Measurements from ENCODE around the gene HES7.

GRCh38 chr17:8150194-8151119 is 26.6 kb upstream of the HES7 start:
- TF ChIP-seq CTCF (conservative IDR thresholded peaks at IDR 0.05; ENCODE audit: low read length): no peak
- TF ChIP-seq EZH2phosphoT487 (IDR thresholded peaks at IDR 0.05; ENCODE audit: borderline replicate concordance): no peak

Data from Loucy (cell line).